ENCODE data around the gene CDK11A. TPM values are rescaled to one million over a fixed set of nuclear protein-coding genes. Genes with fewer than 3 reads are reported as not detected.
A peak's percentile ranks its signal among the peaks of the same experiment; 100 is the strongest.
"Not testable (repeated sequence)": the region's sequence is repeated elsewhere in the genome, so short reads cannot be mapped to it uniquely, and the experiment has no call there.

The CDK11A gene
- polyA plus RNA-seq, 1 of the 3 experiments (the other 2 are of a cell fraction) = 24.0 TPM

- Histone ChIP-seq H4K20me1 (ENCODE audit: insufficient read depth) (no peaks in the 10 kb centered on the region), H2AFZ (ENCODE audit: low read depth) (no peak overlapping the region), H3K4me2 (no peak overlapping the region), H3K4me3 (ENCODE audit: low read depth in 2 of 2, low read length in 1 of 2) (no peak overlapping the region), H3K4me1 (ENCODE audit: control insufficient read depth in 1 of 2, insufficient read depth in 2 of 2, low read depth in 1 of 2, low read length in 1 of 2) (no peaks in the 10 kb centered on the region), H3K9me2 (no peaks in the 10 kb centered on the region), H3K27me3 (ENCODE audit: insufficient read depth) (no peaks in the 10 kb centered on the region), H3K36me3 (replicated peaks in 1 of 2; ENCODE audit: control insufficient read depth in 1 of 2, insufficient read depth in 2 of 2, low read length in 1 of 2) (peaks cover 0 to 9% of the 10 kb centered on the region in 2 experiments), H3F3A (replicated peaks; ENCODE audit: insufficient read depth) (no peaks in the 10 kb centered on the region), H3K79me2 (ENCODE audit: insufficient read depth) (no peaks in the 10 kb centered on the region), H3K27ac (ENCODE audit: low read depth in 2 of 2, low read length in 1 of 2) (no peak overlapping the region), H3K9ac (no peak overlapping the region), H3K9me3 (no peaks in the 10 kb centered on the region)
- ChIA-PET POLR2A (no interaction called here), CTCF (interaction anchor here (1.0 kb wide), 1 partner anchor 158 kb away, joined by 3 read pairs; no protein-coding TSS in a partner anchor)
- TF ChIP-seq EZH2phosphoT487 (IDR thresholded peaks at IDR 0.05; ENCODE audit: borderline replicate concordance, low read depth) (no peak), TEAD4 (IDR thresholded peaks at IDR 0.05; ENCODE audit: borderline replicate concordance, insufficient read depth) (no peak), REST (IDR thresholded peaks at IDR 0.05; ENCODE audit: low read depth, low read length) (no peak), FOXJ3 (CRISPR knock-in tag; IDR thresholded peaks at IDR 0.05) (no peak), RAD21 (IDR thresholded peaks at IDR 0.05; ENCODE audit: low read length) (no peak), FOXM1 (IDR thresholded peaks at IDR 0.05; ENCODE audit: low read depth) (no peak), TAF1 (IDR thresholded peaks at IDR 0.05; ENCODE audit: borderline replicate concordance, low read depth, low read length) (no peak), GATA2 (CRISPR knock-in tag; IDR thresholded peaks at IDR 0.05) (no peak), MXI1 (IDR thresholded peaks at IDR 0.05; ENCODE audit: low read depth, low read length) (no peak), RFX5 (IDR thresholded peaks at IDR 0.05; ENCODE audit: low read length) (no peak), JUND (IDR thresholded peaks at IDR 0.05) (no peak), CTCF (IDR thresholded peaks at IDR 0.05) (no peak)
- WGBS (ENCODE audit: low lambda C conversion rate) = 86% methylated on average over 14 of the region's 18 CpGs
- peak; percentile 26 for DNase-seq
Observed at GRCh38 chr1:1748686-1749321, 24.6 kb upstream of the CDK11A start.

DNA sequence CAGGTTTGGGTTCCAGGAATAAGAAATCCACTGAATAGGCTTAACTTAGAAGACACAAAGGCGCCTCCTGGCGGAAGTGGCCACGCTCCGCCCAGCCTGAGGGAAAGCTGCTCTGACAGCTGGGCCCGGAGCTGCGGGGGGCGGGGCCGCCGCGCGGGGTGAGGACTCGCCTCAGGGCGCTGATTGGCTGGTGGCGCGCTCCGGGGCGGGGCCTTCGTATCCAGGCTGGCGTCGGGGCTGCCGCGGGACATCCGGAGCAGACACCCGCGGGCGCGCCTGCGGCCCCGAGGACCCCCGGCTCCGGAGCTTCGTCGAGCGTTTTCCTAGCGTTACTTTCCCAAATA lies 22.4 kb upstream of the CDK11A start:
- POLR2A ChIA-PET; H3K9me3 ChIP-seq; H3K9me2 ChIP-seq; H3K36me3 ChIP-seq (replicated peaks in 1 of 2; ENCODE audit: control insufficient read depth in 1 of 2, insufficient read depth in 2 of 2, low read length in 1 of 2); H3K27me3 ChIP-seq (ENCODE audit: insufficient read depth); H4K20me1 ChIP-seq (ENCODE audit: insufficient read depth); DNase-seq; H3F3A ChIP-seq (replicated peaks; ENCODE audit: insufficient read depth); H2AFZ ChIP-seq (ENCODE audit: low read depth); H3K4me1 ChIP-seq (ENCODE audit: control insufficient read depth in 1 of 2, insufficient read depth in 2 of 2, low read depth in 1 of 2, low read length in 1 of 2); H3K4me2 ChIP-seq; CTCF ChIA-PET: not testable (repeated sequence)
- Histone ChIP-seq H3K79me2 (ENCODE audit: insufficient read depth) (peaks cover 11% of the 10 kb centered on the region; the same call in 1 of the 2 replicates), H3K27ac (ENCODE audit: low read depth in 2 of 2, low read length in 1 of 2) (peak overlapping the region in 1 of 2 experiments; percentile 70; a peak in 2 of 4 replicates), H3K9ac (peak overlapping the region; percentile 60; the same call in 1 of the 2 replicates), H3K4me3 (ENCODE audit: low read depth in 2 of 2, low read length in 1 of 2) (peak overlapping the region in 1 of 2 experiments; percentile 47; a peak in 1 of 4 replicates)
- no CpG with 5 or more reads among the region's 35 CpGs for WGBS (ENCODE audit: low lambda C conversion rate)

All from SK-N-SH (cell line).